ENCODE measurements around the gene KRTAP3-1. TPM values are rescaled to one million over a fixed set of nuclear protein-coding genes. Genes with fewer than 3 reads are reported as not detected.

Gene KRTAP3-1
- total and polyA plus RNA-seq, 10 of the 15 experiments (the other 5 are each of a cell fraction or from before 2014, with no cell fraction given) = not detected

DNA sequence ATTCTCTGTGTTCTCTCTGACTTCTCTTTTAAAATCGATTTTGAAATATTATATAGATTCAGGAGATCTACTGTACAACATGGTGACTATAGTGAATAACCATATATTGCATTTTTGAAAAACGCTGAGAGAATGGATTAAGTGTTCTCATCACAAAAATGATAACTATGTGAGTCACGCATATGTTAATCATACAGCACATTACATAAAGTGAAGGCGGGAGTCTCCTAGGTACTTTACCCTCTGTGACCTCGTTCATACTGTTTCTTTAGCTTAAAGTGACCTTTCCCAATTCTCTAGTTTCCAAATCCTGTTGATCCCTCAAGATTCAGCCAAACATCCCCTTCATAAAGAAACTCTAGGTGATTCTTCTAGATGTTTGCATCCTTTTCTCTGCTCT lies 6.1 kb downstream of the KRTAP3-1 start:
- no peak for FAIRE-seq
- 36% methylated on average over 5 of the region's 5 CpGs for WGBS (ENCODE audit: insufficient coverage, insufficient replicate concordance, low lambda C conversion rate, missing lambda C conversion rate)
- H3K4me2 ChIP-seq (ENCODE audit: control insufficient read depth, insufficient read depth) = no peak overlapping the region
- no peaks in the 10 kb centered on the region for H3K36me3 ChIP-seq (ENCODE audit: control insufficient read depth in 2 of 2, insufficient read depth in 2 of 2, low read length in 1 of 2)
- ChIA-PET RAD21 (ENCODE audit: unreplicated experiment) (no interaction called here), POLR2A (no interaction called here), CTCF (no interaction called here), SMC1A (ENCODE audit: uncharacterized antibody, unreplicated experiment) (no interaction called here)
- no peaks in the 10 kb centered on the region for H3K9me3 ChIP-seq (replicated peaks; ENCODE audit: control insufficient read depth, insufficient read depth, low read length)
- H3K27me3 ChIP-seq (replicated peaks in 1 of 2; ENCODE audit: control insufficient read depth in 2 of 2, insufficient read depth in 2 of 2, low read length in 1 of 2) = no peaks in the 10 kb centered on the region; a peak in 2 of 4 replicates
- no peak overlapping the region for H2AFZ ChIP-seq (ENCODE audit: control insufficient read depth, low read depth, low read length)
- no peaks in the 10 kb centered on the region for H3K79me2 ChIP-seq (ENCODE audit: control insufficient read depth, insufficient read depth, low read length)
- intact Hi-C loops (cut with micrococcal nuclease; ENCODE audit: unreplicated experiment) (no loop called here), in situ Hi-C loops (cut with MboI) (no loop called here)
- H3K4me1 ChIP-seq (ENCODE audit: control insufficient read depth, insufficient read depth, low read length) = no peaks in the 10 kb centered on the region
- no peak overlapping the region for H3K27ac ChIP-seq (ENCODE audit: control insufficient read depth, insufficient read depth)
- no peak overlapping the region for H3K9ac ChIP-seq (ENCODE audit: control insufficient read depth, insufficient read depth, low read length)
- no peak for DNase-seq (ENCODE audit: low read depth, low spot score)
- no peaks in the 10 kb centered on the region for H4K20me1 ChIP-seq (ENCODE audit: control insufficient read depth, insufficient read depth)
- H3K4me3 ChIP-seq = no peak overlapping the region
- BruUV-seq (replicated peaks) = no TSS peak
- ATAC-seq = no peak
- TF ChIP-seq CBX5 (IDR thresholded peaks at IDR 0.05; ENCODE audit: low read depth) = no peak
- TF ChIP-seq, protein P1, sequence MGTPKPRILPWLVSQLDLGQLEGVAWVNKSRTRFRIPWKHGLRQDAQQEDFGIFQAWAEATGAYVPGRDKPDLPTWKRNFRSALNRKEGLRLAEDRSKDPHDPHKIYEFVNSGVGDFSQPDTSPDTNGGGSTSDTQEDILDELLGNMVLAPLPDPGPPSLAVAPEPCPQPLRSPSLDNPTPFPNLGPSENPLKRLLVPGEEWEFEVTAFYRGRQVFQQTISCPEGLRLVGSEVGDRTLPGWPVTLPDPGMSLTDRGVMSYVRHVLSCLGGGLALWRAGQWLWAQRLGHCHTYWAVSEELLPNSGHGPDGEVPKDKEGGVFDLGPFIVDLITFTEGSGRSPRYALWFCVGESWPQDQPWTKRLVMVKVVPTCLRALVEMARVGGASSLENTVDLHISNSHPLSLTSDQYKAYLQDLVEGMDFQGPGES (IDR thresholded peaks at IDR 0.05) = no peak
- TF ChIP-seq CBX3 (IDR thresholded peaks at IDR 0.05; ENCODE audit: borderline replicate concordance, low read depth) = no peak
- TF ChIP-seq, protein P2, sequence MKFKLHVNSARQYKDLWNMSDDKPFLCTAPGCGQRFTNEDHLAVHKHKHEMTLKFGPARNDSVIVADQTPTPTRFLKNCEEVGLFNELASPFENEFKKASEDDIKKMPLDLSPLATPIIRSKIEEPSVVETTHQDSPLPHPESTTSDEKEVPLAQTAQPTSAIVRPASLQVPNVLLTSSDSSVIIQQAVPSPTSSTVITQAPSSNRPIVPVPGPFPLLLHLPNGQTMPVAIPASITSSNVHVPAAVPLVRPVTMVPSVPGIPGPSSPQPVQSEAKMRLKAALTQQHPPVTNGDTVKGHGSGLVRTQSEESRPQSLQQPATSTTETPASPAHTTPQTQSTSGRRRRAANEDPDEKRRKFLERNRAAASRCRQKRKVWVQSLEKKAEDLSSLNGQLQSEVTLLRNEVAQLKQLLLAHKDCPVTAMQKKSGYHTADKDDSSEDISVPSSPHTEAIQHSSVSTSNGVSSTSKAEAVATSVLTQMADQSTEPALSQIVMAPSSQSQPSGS (IDR thresholded peaks at IDR 0.05; ENCODE audit: low read length) = no peak
- TF ChIP-seq DPF2 (IDR thresholded peaks at IDR 0.05) = no peak
- no peak for TF ChIP-seq TCF12 (IDR thresholded peaks at IDR 0.05; ENCODE audit: low read depth, low read length)
- TF ChIP-seq, protein P3, sequence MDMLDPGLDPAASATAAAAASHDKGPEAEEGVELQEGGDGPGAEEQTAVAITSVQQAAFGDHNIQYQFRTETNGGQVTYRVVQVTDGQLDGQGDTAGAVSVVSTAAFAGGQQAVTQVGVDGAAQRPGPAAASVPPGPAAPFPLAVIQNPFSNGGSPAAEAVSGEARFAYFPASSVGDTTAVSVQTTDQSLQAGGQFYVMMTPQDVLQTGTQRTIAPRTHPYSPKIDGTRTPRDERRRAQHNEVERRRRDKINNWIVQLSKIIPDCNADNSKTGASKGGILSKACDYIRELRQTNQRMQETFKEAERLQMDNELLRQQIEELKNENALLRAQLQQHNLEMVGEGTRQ (IDR thresholded peaks at IDR 0.05; ENCODE audit: borderline replicate concordance, low read depth, low read length) = no peak
- TF ChIP-seq, protein P4, sequence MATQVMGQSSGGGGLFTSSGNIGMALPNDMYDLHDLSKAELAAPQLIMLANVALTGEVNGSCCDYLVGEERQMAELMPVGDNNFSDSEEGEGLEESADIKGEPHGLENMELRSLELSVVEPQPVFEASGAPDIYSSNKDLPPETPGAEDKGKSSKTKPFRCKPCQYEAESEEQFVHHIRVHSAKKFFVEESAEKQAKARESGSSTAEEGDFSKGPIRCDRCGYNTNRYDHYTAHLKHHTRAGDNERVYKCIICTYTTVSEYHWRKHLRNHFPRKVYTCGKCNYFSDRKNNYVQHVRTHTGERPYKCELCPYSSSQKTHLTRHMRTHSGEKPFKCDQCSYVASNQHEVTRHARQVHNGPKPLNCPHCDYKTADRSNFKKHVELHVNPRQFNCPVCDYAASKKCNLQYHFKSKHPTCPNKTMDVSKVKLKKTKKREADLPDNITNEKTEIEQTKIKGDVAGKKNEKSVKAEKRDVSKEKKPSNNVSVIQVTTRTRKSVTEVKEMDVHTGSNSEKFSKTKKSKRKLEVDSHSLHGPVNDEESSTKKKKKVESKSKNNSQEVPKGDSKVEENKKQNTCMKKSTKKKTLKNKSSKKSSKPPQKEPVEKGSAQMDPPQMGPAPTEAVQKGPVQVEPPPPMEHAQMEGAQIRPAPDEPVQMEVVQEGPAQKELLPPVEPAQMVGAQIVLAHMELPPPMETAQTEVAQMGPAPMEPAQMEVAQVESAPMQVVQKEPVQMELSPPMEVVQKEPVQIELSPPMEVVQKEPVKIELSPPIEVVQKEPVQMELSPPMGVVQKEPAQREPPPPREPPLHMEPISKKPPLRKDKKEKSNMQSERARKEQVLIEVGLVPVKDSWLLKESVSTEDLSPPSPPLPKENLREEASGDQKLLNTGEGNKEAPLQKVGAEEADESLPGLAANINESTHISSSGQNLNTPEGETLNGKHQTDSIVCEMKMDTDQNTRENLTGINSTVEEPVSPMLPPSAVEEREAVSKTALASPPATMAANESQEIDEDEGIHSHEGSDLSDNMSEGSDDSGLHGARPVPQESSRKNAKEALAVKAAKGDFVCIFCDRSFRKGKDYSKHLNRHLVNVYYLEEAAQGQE (IDR thresholded peaks at IDR 0.05; ENCODE audit: low read depth, low read length) = no peak
- TF ChIP-seq, protein P5, sequence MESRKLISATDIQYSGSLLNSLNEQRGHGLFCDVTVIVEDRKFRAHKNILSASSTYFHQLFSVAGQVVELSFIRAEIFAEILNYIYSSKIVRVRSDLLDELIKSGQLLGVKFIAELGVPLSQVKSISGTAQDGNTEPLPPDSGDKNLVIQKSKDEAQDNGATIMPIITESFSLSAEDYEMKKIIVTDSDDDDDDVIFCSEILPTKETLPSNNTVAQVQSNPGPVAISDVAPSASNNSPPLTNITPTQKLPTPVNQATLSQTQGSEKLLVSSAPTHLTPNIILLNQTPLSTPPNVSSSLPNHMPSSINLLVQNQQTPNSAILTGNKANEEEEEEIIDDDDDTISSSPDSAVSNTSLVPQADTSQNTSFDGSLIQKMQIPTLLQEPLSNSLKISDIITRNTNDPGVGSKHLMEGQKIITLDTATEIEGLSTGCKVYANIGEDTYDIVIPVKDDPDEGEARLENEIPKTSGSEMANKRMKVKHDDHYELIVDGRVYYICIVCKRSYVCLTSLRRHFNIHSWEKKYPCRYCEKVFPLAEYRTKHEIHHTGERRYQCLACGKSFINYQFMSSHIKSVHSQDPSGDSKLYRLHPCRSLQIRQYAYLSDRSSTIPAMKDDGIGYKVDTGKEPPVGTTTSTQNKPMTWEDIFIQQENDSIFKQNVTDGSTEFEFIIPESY (IDR thresholded peaks at IDR 0.05) = no peak
- TF ChIP-seq, protein P6, sequence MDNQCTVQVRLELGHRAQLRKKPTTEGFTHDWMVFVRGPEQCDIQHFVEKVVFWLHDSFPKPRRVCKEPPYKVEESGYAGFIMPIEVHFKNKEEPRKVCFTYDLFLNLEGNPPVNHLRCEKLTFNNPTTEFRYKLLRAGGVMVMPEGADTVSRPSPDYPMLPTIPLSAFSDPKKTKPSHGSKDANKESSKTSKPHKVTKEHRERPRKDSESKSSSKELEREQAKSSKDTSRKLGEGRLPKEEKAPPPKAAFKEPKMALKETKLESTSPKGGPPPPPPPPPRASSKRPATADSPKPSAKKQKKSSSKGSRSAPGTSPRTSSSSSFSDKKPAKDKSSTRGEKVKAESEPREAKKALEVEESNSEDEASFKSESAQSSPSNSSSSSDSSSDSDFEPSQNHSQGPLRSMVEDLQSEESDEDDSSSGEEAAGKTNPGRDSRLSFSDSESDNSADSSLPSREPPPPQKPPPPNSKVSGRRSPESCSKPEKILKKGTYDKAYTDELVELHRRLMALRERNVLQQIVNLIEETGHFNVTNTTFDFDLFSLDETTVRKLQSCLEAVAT (IDR thresholded peaks at IDR 0.05) = no peak
- TF ChIP-seq SMC3 (IDR thresholded peaks at IDR 0.05; ENCODE audit: borderline replicate concordance, low read length) = no peak
- TF ChIP-seq, protein P7, sequence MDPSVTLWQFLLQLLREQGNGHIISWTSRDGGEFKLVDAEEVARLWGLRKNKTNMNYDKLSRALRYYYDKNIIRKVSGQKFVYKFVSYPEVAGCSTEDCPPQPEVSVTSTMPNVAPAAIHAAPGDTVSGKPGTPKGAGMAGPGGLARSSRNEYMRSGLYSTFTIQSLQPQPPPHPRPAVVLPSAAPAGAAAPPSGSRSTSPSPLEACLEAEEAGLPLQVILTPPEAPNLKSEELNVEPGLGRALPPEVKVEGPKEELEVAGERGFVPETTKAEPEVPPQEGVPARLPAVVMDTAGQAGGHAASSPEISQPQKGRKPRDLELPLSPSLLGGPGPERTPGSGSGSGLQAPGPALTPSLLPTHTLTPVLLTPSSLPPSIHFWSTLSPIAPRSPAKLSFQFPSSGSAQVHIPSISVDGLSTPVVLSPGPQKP (IDR thresholded peaks at IDR 0.05; ENCODE audit: low read depth, low read length) = no peak
- TF ChIP-seq SPI1 (IDR thresholded peaks at IDR 0.05; ENCODE audit: borderline replicate concordance, insufficient read depth, low read depth, low read length) = no peak

All from GM12878 (cell line).